ENCODE data around the gene ARHGAP28.

The ARHGAP28 gene

GRCh38 chr18:6734726-6735430 is 5.4 kb downstream of the ARHGAP28 start:
- H3K36me3 ChIP-seq (ENCODE audit: insufficient read depth, low read length): no peaks in the 10 kb centered on the region
- H3K27me3 ChIP-seq (ENCODE audit: control insufficient read depth in 1 of 2, insufficient read depth in 2 of 2, low read length in 2 of 2): no peaks in the 10 kb centered on the region
- no peak overlapping the region for H3K4me3 ChIP-seq (ENCODE audit: low read depth in 1 of 2, low read length in 2 of 2)
- peaks cover 15% of the 10 kb centered on the region for H3K4me1 ChIP-seq (ENCODE audit: insufficient read depth, low read length)
- no peaks in the 10 kb centered on the region for H3K9me3 ChIP-seq (ENCODE audit: low read length)
- H3K27ac ChIP-seq (ENCODE audit: low read depth, low read length): no peak overlapping the region
- no peak overlapping the region for H3K9ac ChIP-seq (ENCODE audit: low read length)

- Histone ChIP-seq H3K27ac (ENCODE audit: low read depth, low read length) (no peak overlapping the region), H3K9ac (ENCODE audit: low read length) (no peak overlapping the region), H3K4me1 (ENCODE audit: insufficient read depth, low read length) (peaks cover 13% of the 10 kb centered on the region), H3K9me3 (ENCODE audit: low read length) (no peaks in the 10 kb centered on the region), H3K27me3 (ENCODE audit: control insufficient read depth in 1 of 2, insufficient read depth in 2 of 2, low read length in 2 of 2) (no peaks in the 10 kb centered on the region), H3K36me3 (ENCODE audit: insufficient read depth, low read length) (no peaks in the 10 kb centered on the region), H3K4me3 (ENCODE audit: low read depth in 1 of 2, low read length in 2 of 2) (no peak overlapping the region)
Observed at GRCh38 chr18:6737833-6738232, 8.3 kb downstream of the ARHGAP28 start.

GRCh38 chr18:6738622-6739021 is 9.1 kb downstream of the ARHGAP28 start:
- Histone ChIP-seq H3K9ac (ENCODE audit: low read length) (no peak overlapping the region), H3K36me3 (ENCODE audit: insufficient read depth, low read length) (no peaks in the 10 kb centered on the region), H3K9me3 (ENCODE audit: low read length) (no peaks in the 10 kb centered on the region), H3K4me3 (ENCODE audit: low read depth in 1 of 2, low read length in 2 of 2) (no peak overlapping the region), H3K4me1 (ENCODE audit: insufficient read depth, low read length) (peaks cover 13% of the 10 kb centered on the region), H3K27ac (ENCODE audit: low read depth, low read length) (no peak overlapping the region), H3K27me3 (ENCODE audit: control insufficient read depth in 1 of 2, insufficient read depth in 2 of 2, low read length in 2 of 2) (no peaks in the 10 kb centered on the region)

GRCh38 chr18:6741232-6741663 is 11.7 kb downstream of the ARHGAP28 start:
- no peak overlapping the region for H3K27ac ChIP-seq (ENCODE audit: low read depth, low read length)
- no peak overlapping the region for H3K9ac ChIP-seq (ENCODE audit: low read length)
- peaks cover 13% of the 10 kb centered on the region for H3K4me1 ChIP-seq (ENCODE audit: insufficient read depth, low read length)
- no peaks in the 10 kb centered on the region for H3K9me3 ChIP-seq (ENCODE audit: low read length)
- H3K4me3 ChIP-seq (ENCODE audit: low read depth in 1 of 2, low read length in 2 of 2): no peak overlapping the region
- no peaks in the 10 kb centered on the region for H3K27me3 ChIP-seq (ENCODE audit: control insufficient read depth in 1 of 2, insufficient read depth in 2 of 2, low read length in 2 of 2)
- no peaks in the 10 kb centered on the region for H3K36me3 ChIP-seq (ENCODE audit: insufficient read depth, low read length)

- Histone ChIP-seq H3K9ac (ENCODE audit: low read length) (no peak overlapping the region), H3K9me3 (ENCODE audit: low read length) (no peaks in the 10 kb centered on the region), H3K36me3 (ENCODE audit: insufficient read depth, low read length) (no peaks in the 10 kb centered on the region), H3K4me1 (ENCODE audit: insufficient read depth, low read length) (peaks cover 13% of the 10 kb centered on the region), H3K4me3 (ENCODE audit: low read depth in 1 of 2, low read length in 2 of 2) (no peak overlapping the region), H3K27me3 (ENCODE audit: control insufficient read depth in 1 of 2, insufficient read depth in 2 of 2, low read length in 2 of 2) (no peaks in the 10 kb centered on the region), H3K27ac (ENCODE audit: low read depth, low read length) (no peak overlapping the region)
Observed at GRCh38 chr18:6741786-6742185, 12.3 kb downstream of the ARHGAP28 start.

GRCh38 chr18:6743999-6744398 is 14.5 kb downstream of the ARHGAP28 start:
- no peak overlapping the region for H3K4me3 ChIP-seq (ENCODE audit: low read depth in 1 of 2, low read length in 2 of 2)
- peaks cover 19% of the 10 kb centered on the region for H3K4me1 ChIP-seq (ENCODE audit: insufficient read depth, low read length)
- no peaks in the 10 kb centered on the region for H3K36me3 ChIP-seq (ENCODE audit: insufficient read depth, low read length)
- no peak overlapping the region for H3K27ac ChIP-seq (ENCODE audit: low read depth, low read length)
- H3K9me3 ChIP-seq (ENCODE audit: low read length): no peaks in the 10 kb centered on the region
- H3K9ac ChIP-seq (ENCODE audit: low read length): no peak overlapping the region
- no peaks in the 10 kb centered on the region for H3K27me3 ChIP-seq (ENCODE audit: control insufficient read depth in 1 of 2, insufficient read depth in 2 of 2, low read length in 2 of 2)

GRCh38 chr18:6744816-6745455 is 15.4 kb downstream of the ARHGAP28 start:
- H3K36me3 ChIP-seq (ENCODE audit: insufficient read depth, low read length): no peaks in the 10 kb centered on the region
- no peak overlapping the region for H3K27ac ChIP-seq (ENCODE audit: low read depth, low read length)
- H3K4me1 ChIP-seq (ENCODE audit: insufficient read depth, low read length): peaks cover 19% of the 10 kb centered on the region
- no peak overlapping the region for H3K4me3 ChIP-seq (ENCODE audit: low read depth in 1 of 2, low read length in 2 of 2)
- H3K27me3 ChIP-seq (ENCODE audit: control insufficient read depth in 1 of 2, insufficient read depth in 2 of 2, low read length in 2 of 2): no peaks in the 10 kb centered on the region
- no peaks in the 10 kb centered on the region for H3K9me3 ChIP-seq (ENCODE audit: low read length)
- H3K9ac ChIP-seq (ENCODE audit: low read length): no peak overlapping the region

GRCh38 chr18:6745504-6746031 is 16.1 kb downstream of the ARHGAP28 start:
- Histone ChIP-seq H3K27me3 (ENCODE audit: control insufficient read depth in 1 of 2, insufficient read depth in 2 of 2, low read length in 2 of 2) (no peaks in the 10 kb centered on the region), H3K4me1 (ENCODE audit: insufficient read depth, low read length) (peaks cover 19% of the 10 kb centered on the region), H3K9ac (ENCODE audit: low read length) (no peak overlapping the region), H3K9me3 (ENCODE audit: low read length) (no peaks in the 10 kb centered on the region), H3K4me3 (ENCODE audit: low read depth in 1 of 2, low read length in 2 of 2) (no peak overlapping the region), H3K27ac (ENCODE audit: low read depth, low read length) (no peak overlapping the region), H3K36me3 (ENCODE audit: insufficient read depth, low read length) (no peaks in the 10 kb centered on the region)

- Histone ChIP-seq H3K27ac (ENCODE audit: low read depth, low read length) (no peak overlapping the region), H3K4me1 (ENCODE audit: insufficient read depth, low read length) (peaks cover 13% of the 10 kb centered on the region)
Observed at GRCh38 chr18:6746386-6746960, 17.0 kb downstream of the ARHGAP28 start.

GRCh38 chr18:6747646-6748045 is 18.1 kb downstream of the ARHGAP28 start:
- no peaks in the 10 kb centered on the region for H3K9me3 ChIP-seq (ENCODE audit: low read length)

More at GRCh38 chr18:6746386-6746960, 17.0 kb downstream of the ARHGAP28 start:
- Histone ChIP-seq H3K4me3 (ENCODE audit: low read depth in 1 of 2, low read length in 2 of 2) (no peak overlapping the region), H3K36me3 (ENCODE audit: insufficient read depth, low read length) (no peaks in the 10 kb centered on the region), H3K27me3 (ENCODE audit: control insufficient read depth in 1 of 2, insufficient read depth in 2 of 2, low read length in 2 of 2) (no peaks in the 10 kb centered on the region), H3K9ac (ENCODE audit: low read length) (no peak overlapping the region), H3K9me3 (ENCODE audit: low read length) (no peaks in the 10 kb centered on the region)

GRCh38 chr18:6748241-6748640 is 18.7 kb downstream of the ARHGAP28 start:
- Histone ChIP-seq H3K27me3 (ENCODE audit: control insufficient read depth in 1 of 2, insufficient read depth in 2 of 2, low read length in 2 of 2) (no peaks in the 10 kb centered on the region), H3K9ac (ENCODE audit: low read length) (no peak overlapping the region), H3K4me1 (ENCODE audit: insufficient read depth, low read length) (peaks cover 21% of the 10 kb centered on the region), H3K9me3 (ENCODE audit: low read length) (no peaks in the 10 kb centered on the region), H3K36me3 (ENCODE audit: insufficient read depth, low read length) (no peaks in the 10 kb centered on the region), H3K4me3 (ENCODE audit: low read depth in 1 of 2, low read length in 2 of 2) (no peak overlapping the region), H3K27ac (ENCODE audit: low read depth, low read length) (no peak overlapping the region)

More at GRCh38 chr18:6747646-6748045, 18.1 kb downstream of the ARHGAP28 start:
- no peak overlapping the region for H3K4me3 ChIP-seq (ENCODE audit: low read depth in 1 of 2, low read length in 2 of 2)
- no peak overlapping the region for H3K9ac ChIP-seq (ENCODE audit: low read length)
- H3K27ac ChIP-seq (ENCODE audit: low read depth, low read length): no peak overlapping the region
- H3K4me1 ChIP-seq (ENCODE audit: insufficient read depth, low read length): peaks cover 20% of the 10 kb centered on the region
- H3K36me3 ChIP-seq (ENCODE audit: insufficient read depth, low read length): no peaks in the 10 kb centered on the region
- H3K27me3 ChIP-seq (ENCODE audit: control insufficient read depth in 1 of 2, insufficient read depth in 2 of 2, low read length in 2 of 2): no peaks in the 10 kb centered on the region
